Adrenal gland (tissue), 12 donors: ENCODE measurements around the gene TLK2. TPM values are rescaled to one million over a fixed set of nuclear protein-coding genes. Genes with fewer than 3 reads are reported as not detected.

ENCODE experiments used
- DNase-seq, 7 donors: peaks; one replicate each; pipeline ENCODE4 v3.0.0-alpha.2; 2019 to 2020
- H3K27ac ChIP-seq, 5 donors: fragments of 200-600 bp; sonication (generic) in 4 of 5; 1 replicate in 3 of 5; 2 replicates in 2 of 5; pipeline versions ENCODE4 v1.5.1 to v1.8.0; 2016 to 2020; ENCODE audit warnings: mild to moderate bottlenecking in 1 of 5
- H3K27me3 ChIP-seq: fragments of 200-600 bp; 2 replicates; pipeline ENCODE4 v1.8.0; 2021
- H3K36me3 ChIP-seq, 2 donors: fragments of 200-600 bp; replicated peaks in 1 of 2; 1 replicate in 1 of 2; 2 replicates in 1 of 2; pipeline versions ENCODE4 v1.5.1 to v1.8.0; 2018 to 2022
- H3K4me1 ChIP-seq, 2 donors: fragments of 200-600 bp; replicated peaks in 1 of 2; 1 replicate in 1 of 2; 2 replicates in 1 of 2; pipeline versions ENCODE4 v1.5.1 to v1.8.0; 2018 to 2021
- H3K4me3 ChIP-seq, 4 donors: fragments of 200-600 bp; sonication (generic) in 3 of 4; one replicate each; pipeline ENCODE4 v1.5.1; 2016 to 2018
- H3K9me3 ChIP-seq, 3 donors: fragments of 200-600 bp; sonication (generic) in 1 of 3; replicated peaks in 1 of 3; 1 replicate in 2 of 3; 2 replicates in 1 of 3; pipeline versions ENCODE4 v1.5.1 to v1.8.0; 2016 to 2021
- POLR2A ChIP-seq, 2 donors: fragments of 450-650 bp; IDR thresholded peaks; one replicate each; pipeline ENCODE4 v1.6.1; 2017; ENCODE audit warnings: antibody characterized with exemption in 2 of 2, mild to moderate bottlenecking in 2 of 2, moderate library complexity in 1 of 2
- WGBS, 4 donors: extraction: QIAGEN DNeasy Blood & Tissue Kit in 2 of 4; methylation state at CpG; one replicate each; pipeline versions ENCODE4 v1.1.5 to v1.1.7; 2013 to 2017; 5-methylcytosine and 5-hydroxymethylcytosine counted together
- intact Hi-C, 2 donors: fragments of 100-400 bp; cut with DNase I; formaldehyde crosslinking; loops; one replicate each; pipeline versions ENCODE4 v1.14.1 to v1.15.0; 2022 to 2023
- polyA plus RNA-seq, 3 donors: library from polyadenylated mRNA; stranded (reverse); fragments of 200-250 nt in 2 of 3; fragments of 350-450 nt in 1 of 3; fragmentation: Illumina TruSeq in 1 of 3; extraction: RNeasy Lipid Tissue Mini Kit (QIAGEN cat#74804) in 1 of 3; gene quantifications; one replicate each; pipeline ENCODE4 v1.2.3, GENCODE V29; 2013 to 2014
- total RNA-seq, 9 donors: library from RNA; depleted of rRNA in 4 of 9; stranded (reverse); fragments of >200 nt in 4 of 9; fragments of 120-200 nt in 1 of 9; fragmentation: NEBNext Ultra II Directional in 1 of 9; extraction: Animal tissue kit (Norgen Biotek cat#: 25700) in 1 of 9; gene quantifications; one replicate each; pipeline versions ENCODE4 v1.1.0 to v1.2.4, GENCODE V29; 2013 to 2023
- TF ChIP-seq, protein P1 (sequence below), 6 experiments: fragments of 450-650 bp in 4 of 6; fragments of 200-600 bp in 2 of 6; sonication (generic) in 1 of 6; IDR thresholded peaks; 1 replicate in 5 of 6; 2 replicates in 1 of 6; pipeline versions ENCODE4 v1.5.1 to v1.8.0; 2016 to 2021; ENCODE audit warnings: antibody characterized with exemption in 6 of 6, mild to moderate bottlenecking in 2 of 6, moderate library complexity in 1 of 6
- donor health status: healthy with polysubstance abuse.
- donor health status: Bipolar disorder and iron deficiency.
- donor health status: DM: yes; HTN: yes; CAD: no.
- donor health status: DM: no; HTN: no; CAD: no.
- donor health status: DM: no; HTN: no; CAD: no.
- donor health status: DM: yes; HTN: yes; CAD: no.

Gene TLK2
- total and polyA plus RNA-seq, 12 donors, result 13.2 to 68.3 (median 31.2) TPM

DNA sequence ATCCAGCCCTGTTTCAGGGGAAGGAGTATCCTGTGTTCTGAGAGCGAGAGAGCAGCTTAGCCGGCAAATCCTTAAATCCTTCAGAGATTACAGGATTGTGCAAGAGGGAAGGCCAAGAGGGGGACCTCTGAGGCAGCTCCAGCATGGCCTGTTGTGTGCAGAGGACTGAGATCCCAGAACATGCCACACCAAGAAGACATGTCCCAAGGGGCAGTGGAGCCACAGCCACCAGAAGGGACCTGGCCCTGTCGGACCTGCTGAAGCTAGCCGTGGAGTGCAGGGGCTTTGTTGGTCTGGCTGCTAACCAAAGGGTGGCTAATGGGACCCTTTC lies 147.2 kb downstream of the TLK2 start:
- DNase-seq, result no peak
- WGBS, 4 donors, result 62 to 73% (median 68%) methylated on average over 4 of the region's 4 CpGs
- H3K27ac ChIP-seq, result peak overlapping the region in 2 of 5 donors; percentile 30 to 58
- H3K36me3 ChIP-seq, result no peaks in the 10 kb centered on the region
- intact Hi-C loops, result no loop called here
- no peaks in the 10 kb centered on the region for H3K27me3 ChIP-seq
- H3K4me3 ChIP-seq, result no peak overlapping the region
- TF ChIP-seq POLR2A (IDR thresholded peaks at IDR 0.05), result no peak
- TF ChIP-seq, protein P1, sequence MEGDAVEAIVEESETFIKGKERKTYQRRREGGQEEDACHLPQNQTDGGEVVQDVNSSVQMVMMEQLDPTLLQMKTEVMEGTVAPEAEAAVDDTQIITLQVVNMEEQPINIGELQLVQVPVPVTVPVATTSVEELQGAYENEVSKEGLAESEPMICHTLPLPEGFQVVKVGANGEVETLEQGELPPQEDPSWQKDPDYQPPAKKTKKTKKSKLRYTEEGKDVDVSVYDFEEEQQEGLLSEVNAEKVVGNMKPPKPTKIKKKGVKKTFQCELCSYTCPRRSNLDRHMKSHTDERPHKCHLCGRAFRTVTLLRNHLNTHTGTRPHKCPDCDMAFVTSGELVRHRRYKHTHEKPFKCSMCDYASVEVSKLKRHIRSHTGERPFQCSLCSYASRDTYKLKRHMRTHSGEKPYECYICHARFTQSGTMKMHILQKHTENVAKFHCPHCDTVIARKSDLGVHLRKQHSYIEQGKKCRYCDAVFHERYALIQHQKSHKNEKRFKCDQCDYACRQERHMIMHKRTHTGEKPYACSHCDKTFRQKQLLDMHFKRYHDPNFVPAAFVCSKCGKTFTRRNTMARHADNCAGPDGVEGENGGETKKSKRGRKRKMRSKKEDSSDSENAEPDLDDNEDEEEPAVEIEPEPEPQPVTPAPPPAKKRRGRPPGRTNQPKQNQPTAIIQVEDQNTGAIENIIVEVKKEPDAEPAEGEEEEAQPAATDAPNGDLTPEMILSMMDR (IDR thresholded peaks at IDR 0.05), result no peak
- H3K9me3 ChIP-seq, result no peaks in the 10 kb centered on the region
- peaks cover 0 to 21% of the 10 kb centered on the region in 2 donors for H3K4me1 ChIP-seq

DNA sequence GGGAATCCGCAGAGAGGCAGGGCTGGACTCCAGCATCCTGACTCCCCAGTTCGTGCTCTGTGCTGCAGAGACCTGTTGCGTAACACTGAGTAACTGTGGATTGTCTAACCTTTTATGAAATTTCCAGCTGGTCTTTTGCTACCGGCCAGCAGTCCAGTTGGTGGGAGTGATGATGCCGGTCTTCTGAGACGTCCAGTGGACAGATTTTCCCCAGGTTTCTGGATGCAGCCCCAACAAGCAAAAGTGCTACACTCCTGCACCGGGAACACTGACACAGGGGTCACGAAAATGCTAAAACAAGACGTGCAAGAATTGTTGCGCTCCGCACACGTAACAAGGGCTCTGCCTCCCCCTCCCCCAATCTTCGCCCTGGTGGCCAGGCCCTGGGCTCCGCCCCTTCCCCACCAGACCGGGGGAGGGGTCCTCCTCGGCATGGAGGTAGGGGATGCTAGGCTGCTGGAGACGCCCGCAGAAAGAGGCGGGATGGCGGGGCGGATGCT lies 148.1 kb downstream of the TLK2 start:
- WGBS, 4 donors, result 7 to 17% (median 9%) methylated on average over 9 to 21 of the region's 21 CpGs
- peak in 2 of 7 donors; percentile 34 to 35 for DNase-seq
- H3K9me3 ChIP-seq, result no peaks in the 10 kb centered on the region
- H3K27me3 ChIP-seq, result no peaks in the 10 kb centered on the region
- TF ChIP-seq, protein P1 (IDR thresholded peaks at IDR 0.05), result no peak
- TF ChIP-seq POLR2A (IDR thresholded peaks at IDR 0.05), result no peak
- H3K36me3 ChIP-seq, result no peaks in the 10 kb centered on the region
- peak overlapping the region in 2 of 4 donors; percentile 32 to 50 for H3K4me3 ChIP-seq
- intact Hi-C loops, result no loop called here
- peak overlapping the region in 4 of 5 donors; percentile 47 to 88 (median 70) for H3K27ac ChIP-seq
- peaks cover 0 to 21% of the 10 kb centered on the region in 2 donors for H3K4me1 ChIP-seq

DNA sequence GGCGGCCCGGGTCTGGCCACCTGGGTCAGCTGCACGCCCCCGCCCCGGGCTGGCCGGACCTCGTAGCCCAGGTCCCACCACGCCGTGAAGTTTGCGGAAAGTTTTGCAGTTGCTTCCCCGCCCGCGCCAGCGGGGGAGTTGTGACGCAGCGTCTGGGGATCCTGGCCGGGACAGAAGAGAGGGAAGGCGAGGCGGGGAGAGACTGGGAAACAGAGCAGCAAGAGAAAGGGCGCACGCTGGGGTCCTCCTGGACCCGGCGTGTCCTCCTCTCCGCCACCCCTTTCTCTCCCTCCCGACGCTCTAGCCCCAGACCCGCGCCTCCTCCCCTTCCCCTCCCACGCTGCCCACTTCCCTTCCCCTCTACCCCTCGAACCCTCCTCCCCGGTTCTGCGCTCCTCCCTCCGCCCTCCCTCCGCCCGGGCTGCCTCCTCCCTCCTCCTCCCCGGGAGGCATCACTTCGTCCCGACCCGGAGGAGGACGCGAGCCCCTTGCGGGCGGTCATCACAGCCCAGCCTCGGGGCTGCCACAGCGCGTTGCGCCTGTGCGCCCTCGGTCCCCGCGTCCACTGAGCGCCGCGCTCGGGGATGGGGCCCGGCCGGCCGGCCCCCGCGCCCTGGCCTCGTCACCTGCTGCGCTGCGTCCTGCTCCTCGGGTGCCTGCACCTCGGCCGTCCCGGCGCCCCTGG lies 148.7 kb downstream of the TLK2 start, which contains the start of gene MRC2:
MRC2 (plus strand) TSS at position 452 of the 685 bp plus-strand sequence; CDS start at position 585, 133 bp downstream.
- Histone ChIP-seq H3K4me1 (peaks cover 0 to 21% of the 10 kb centered on the region in 2 donors), H3K9me3 (no peaks in the 10 kb centered on the region), H3K27ac (peak within 1 kb of the TSS in 4 of 5 donors; percentile 47 to 88 (median 70)), H3K36me3 (no peaks in the 10 kb centered on the region), H3K27me3 (no peaks in the 10 kb centered on the region), H3K4me3 (peak within 1 kb of the TSS in 2 of 4 donors; percentile 32 to 50)
- DNase-seq, result peak in 3 of 7 donors; percentile 38 to 68 (median 41)
- TF ChIP-seq, protein P1 (IDR thresholded peaks at IDR 0.05), result no peak
- peak in 1 of 2 donors; percentile 4 for TF ChIP-seq POLR2A (IDR thresholded peaks at IDR 0.05)
- intact Hi-C loops, result no loop called here
- 0 to 6% (median 2%) methylated on average over 19 to 68 of the region's 68 CpGs for WGBS, 4 donors

DNA sequence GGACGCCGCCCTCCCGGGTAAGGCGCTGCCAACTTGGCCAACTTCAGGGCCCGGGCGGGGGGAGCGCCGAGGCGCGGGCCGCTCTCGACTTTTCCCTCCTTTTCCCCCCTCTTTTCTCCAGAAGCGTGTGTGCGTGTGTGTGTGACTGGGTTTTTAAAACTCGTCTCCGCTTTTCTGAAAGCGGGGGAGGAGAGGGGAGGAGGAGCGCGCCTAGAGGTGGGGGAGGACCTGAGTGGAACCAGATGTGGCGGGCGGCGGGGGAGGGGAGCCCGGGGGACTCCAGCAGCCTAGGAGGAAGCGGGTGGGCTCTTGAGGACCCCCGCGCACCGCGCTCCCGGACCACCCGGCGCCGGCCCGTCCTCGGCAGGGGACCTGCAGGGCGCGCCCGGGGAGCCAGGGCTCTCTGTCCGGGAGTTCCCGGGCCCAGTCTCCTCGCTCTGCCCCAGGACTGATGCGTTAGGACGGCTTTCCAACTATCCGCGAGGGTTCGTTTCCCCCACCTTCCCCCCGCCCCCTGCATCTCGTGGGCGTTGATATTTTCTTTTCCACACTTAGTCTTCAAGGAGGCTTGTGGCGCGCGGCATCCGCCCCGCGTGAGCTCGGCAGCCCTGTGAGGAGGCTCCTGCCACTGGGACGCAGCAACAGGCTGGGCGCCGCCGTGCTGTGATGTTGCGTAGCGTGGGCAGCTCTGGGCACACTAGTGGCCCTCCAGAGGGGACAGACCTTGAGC lies 149.4 kb downstream of the TLK2 start:
- Histone ChIP-seq H3K27ac (peak overlapping the region in 4 of 5 donors; percentile 47 to 88 (median 70)), H3K27me3 (no peaks in the 10 kb centered on the region), H3K9me3 (no peaks in the 10 kb centered on the region), H3K36me3 (no peaks in the 10 kb centered on the region), H3K4me3 (peak overlapping the region in 2 of 4 donors; percentile 32 to 50), H3K4me1 (peaks cover 0 to 21% of the 10 kb centered on the region in 2 donors)
- DNase-seq, result peak in 1 of 7 donors; percentile 32
- WGBS, 4 donors, result 0 to 27% (median 9%) methylated on average over 12 to 61 of the region's 61 CpGs
- intact Hi-C loops, result no loop called here
- no peak for TF ChIP-seq POLR2A (IDR thresholded peaks at IDR 0.05)
- TF ChIP-seq, protein P1 (IDR thresholded peaks at IDR 0.05), result no peak
